Activated CD4-positive, alpha-beta memory T cell treated with anti-CD3 and anti-CD28 coated beads for 36 hours (primary cell): Measurements from ENCODE around the gene ADD3. TPM values are rescaled to one million over a fixed set of nuclear protein-coding genes. Genes with fewer than 3 reads are reported as not detected.

ENCODE experiments used
- CTCF ChIA-PET: fragments of 350-600 bp; sonication (Branson Sonifier 250); formaldehyde crosslinking; loops from one replicate; lab custom pipeline; 2021; ENCODE audit warnings: antibody characterized with exemption, inconsistent platforms; lab: Charles Lee
- POLR2A ChIA-PET: fragments of 350-600 bp; sonication (Branson Sonifier 250); formaldehyde crosslinking; loops from one replicate; lab custom pipeline; 2021; ENCODE audit warnings: antibody characterized with exemption; lab: Charles Lee
- DNase-seq: peaks from one replicate; pipeline ENCODE4 v3.0.0-alpha.2; 2020
- H3K27ac Mint-ChIP-seq: one replicate; pipeline ENCODE4 v1.8.0; 2021; ENCODE audit warnings: mixed read lengths
- H3K27me3 Mint-ChIP-seq: one replicate; pipeline ENCODE4 v1.8.0; 2021; ENCODE audit warnings: mixed read lengths
- H3K36me3 Mint-ChIP-seq: one replicate; pipeline ENCODE4 v1.8.0; 2021; ENCODE audit warnings: mixed read lengths
- H3K4me1 Mint-ChIP-seq: one replicate; pipeline ENCODE4 v1.8.0; 2021; ENCODE audit warnings: low read depth, mixed read lengths
- H3K4me3 Mint-ChIP-seq: one replicate; pipeline ENCODE4 v1.8.0; 2021; ENCODE audit warnings: mild to moderate bottlenecking, mixed read lengths
- H3K9me3 Mint-ChIP-seq: one replicate; pipeline ENCODE4 v1.8.0; 2021; ENCODE audit warnings: mixed read lengths
- intact Hi-C: fragments of 100-400 bp; cut with micrococcal nuclease; formaldehyde crosslinking; loops from one replicate; pipeline ENCODE4 v1.15.1; 2023
- total RNA-seq, 2 experiments: library from RNA; stranded (reverse); gene quantifications; one replicate each; pipeline ENCODE4 v1.2.3, GENCODE V29; 2021

Gene ADD3
- total RNA-seq, 2 experiments from 2014 or later = 92.3 to 93.3 TPM

- Mint-ChIP-seq H3K27ac (no peak overlapping the region), H3K36me3 (no peaks in the 10 kb centered on the region), H3K4me1 (peaks cover 33% of the 10 kb centered on the region), H3K27me3 (peaks cover 59% of the 10 kb centered on the region), H3K4me3 (no peak overlapping the region), H3K9me3 (no peaks in the 10 kb centered on the region)
- no peak for DNase-seq
- ChIA-PET CTCF (interaction anchor here (0.7 kb wide), 1 partner anchor 213 kb away, joined by 4 read pairs; no protein-coding TSS in a partner anchor), POLR2A (no interaction called here)
- intact Hi-C loops = no loop called here
Measured at GRCh38 chr10:110170142-110170971, 162.6 kb downstream of the ADD3 start.

- H3K27ac Mint-ChIP-seq = no peak overlapping the region
- POLR2A ChIA-PET = no interaction called here
- peaks cover 26% of the 10 kb centered on the region for H3K4me1 Mint-ChIP-seq
- intact Hi-C loops = no loop called here
- H3K27me3 Mint-ChIP-seq = peaks cover 53% of the 10 kb centered on the region
- no peaks in the 10 kb centered on the region for H3K9me3 Mint-ChIP-seq
- CTCF ChIA-PET = interaction anchor here (0.7 kb wide), 1 partner anchor 214 kb away, joined by 4 read pairs; no protein-coding TSS in a partner anchor
- H3K36me3 Mint-ChIP-seq = no peaks in the 10 kb centered on the region
- no peak for DNase-seq
- H3K4me3 Mint-ChIP-seq = no peak overlapping the region
Measured at GRCh38 chr10:110171032-110171431, 163.2 kb downstream of the ADD3 start.

DNA sequence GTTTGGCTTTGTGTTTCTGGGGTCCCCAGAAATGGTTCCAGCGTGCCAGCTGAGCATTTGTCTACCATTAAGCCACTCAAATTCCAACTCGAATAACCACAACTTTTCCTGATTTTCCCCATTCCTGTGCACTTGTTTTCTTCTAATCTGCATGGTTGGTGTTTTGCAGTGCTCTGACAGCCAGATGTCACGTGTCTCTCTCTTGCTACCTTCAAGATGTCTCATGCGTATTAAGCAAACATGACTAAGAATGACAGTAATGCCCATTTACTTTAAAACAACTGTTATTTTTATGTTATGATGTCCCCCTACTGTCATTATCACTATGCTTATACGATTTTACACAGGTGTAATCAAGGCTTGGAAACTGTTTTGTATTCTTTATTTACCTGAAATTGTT is 164.4 kb downstream of the ADD3 start:
- Mint-ChIP-seq H3K27ac (no peak overlapping the region), H3K36me3 (no peaks in the 10 kb centered on the region), H3K4me3 (no peak overlapping the region), H3K9me3 (no peaks in the 10 kb centered on the region), H3K27me3 (peaks cover 51% of the 10 kb centered on the region), H3K4me1 (peaks cover 24% of the 10 kb centered on the region)
- DNase-seq = no peak
- ChIA-PET CTCF (no interaction called here), POLR2A (no interaction called here)
- intact Hi-C loops = no loop called here

GRCh38 chr10:110174201-110174600 is 166.4 kb downstream of the ADD3 start:
- Mint-ChIP-seq H3K9me3 (no peaks in the 10 kb centered on the region), H3K36me3 (no peaks in the 10 kb centered on the region), H3K27me3 (peaks cover 44% of the 10 kb centered on the region), H3K27ac (no peak overlapping the region), H3K4me1 (peaks cover 10% of the 10 kb centered on the region), H3K4me3 (no peak overlapping the region)
- no peak for DNase-seq
- ChIA-PET POLR2A (no interaction called here), CTCF (interaction anchor here (0.7 to 3.5 kb wide), 2 partner anchors 36 to 628 kb away, joined by 4 to 10 read pairs; no protein-coding TSS in a partner anchor)
- intact Hi-C loops = no loop called here

DNA sequence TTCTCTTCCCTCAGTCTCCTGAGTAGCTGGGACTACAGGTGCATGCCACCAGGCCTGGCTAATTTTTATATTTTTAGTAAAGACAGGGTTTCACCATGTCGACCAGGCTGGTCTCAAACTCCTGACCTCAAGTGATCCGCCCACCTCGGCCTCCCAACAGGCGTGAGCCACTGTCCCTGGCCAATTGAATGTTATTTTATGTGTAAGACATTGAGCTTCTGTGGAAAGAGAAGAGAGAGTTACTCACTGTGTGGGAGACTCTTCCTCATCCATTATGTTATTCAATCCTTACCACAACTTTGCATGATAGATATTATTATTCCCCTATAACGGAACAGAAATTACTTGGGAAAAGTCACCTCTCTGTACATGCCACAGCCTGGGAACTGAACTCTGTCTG is 167.0 kb downstream of the ADD3 start:
- Mint-ChIP-seq H3K36me3 (no peaks in the 10 kb centered on the region), H3K27me3 (peaks cover 42% of the 10 kb centered on the region), H3K27ac (no peak overlapping the region), H3K4me1 (peaks cover 7% of the 10 kb centered on the region), H3K4me3 (no peak overlapping the region), H3K9me3 (no peaks in the 10 kb centered on the region)
- no peak for DNase-seq
- intact Hi-C loops = no loop called here
- CTCF ChIA-PET = interaction anchor here (3.5 kb wide), 1 partner anchor 37 kb away, joined by 10 read pairs; no protein-coding TSS in a partner anchor
- POLR2A ChIA-PET = no interaction called here

- Mint-ChIP-seq H3K27ac (no peak overlapping the region), H3K36me3 (no peaks in the 10 kb centered on the region), H3K4me3 (no peak overlapping the region), H3K27me3 (peaks cover 37% of the 10 kb centered on the region), H3K4me1 (peaks cover 6% of the 10 kb centered on the region), H3K9me3 (no peaks in the 10 kb centered on the region)
- ChIA-PET CTCF (interaction anchor here (0.5 to 3.5 kb wide), 2 partner anchors 37 to 214 kb away, joined by 3 to 10 read pairs; no protein-coding TSS in a partner anchor), POLR2A (no interaction called here)
- intact Hi-C loops = no loop called here
- DNase-seq = no peak
Measured at GRCh38 chr10:110175406-110175805, 167.6 kb downstream of the ADD3 start.

GRCh38 chr10:110176141-110177030 is 168.6 kb downstream of the ADD3 start:
- no peaks in the 10 kb centered on the region for H3K36me3 Mint-ChIP-seq
- no peak for DNase-seq
- CTCF ChIA-PET = interaction anchor here (0.6 to 3.5 kb wide), 2 partner anchors 38 kb away, joined by 3 to 10 read pairs; no protein-coding TSS in a partner anchor
- no peak overlapping the region for H3K27ac Mint-ChIP-seq
- H3K27me3 Mint-ChIP-seq = peaks cover 30% of the 10 kb centered on the region
- no peak overlapping the region for H3K4me3 Mint-ChIP-seq
- no peaks in the 10 kb centered on the region for H3K9me3 Mint-ChIP-seq
- POLR2A ChIA-PET = no interaction called here
- intact Hi-C loops = no loop called here
- peaks cover under 1% of the 10 kb centered on the region for H3K4me1 Mint-ChIP-seq

GRCh38 chr10:110179220-110179619 is 171.4 kb downstream of the ADD3 start:
- intact Hi-C loops = no loop called here
- H3K27ac Mint-ChIP-seq = no peak overlapping the region
- DNase-seq = no peak
- POLR2A ChIA-PET = no interaction called here
- no peaks in the 10 kb centered on the region for H3K4me1 Mint-ChIP-seq
- CTCF ChIA-PET = interaction anchor here (0.7 kb wide), 1 partner anchor 17 kb away, joined by 6 read pairs; no protein-coding TSS in a partner anchor
- H3K27me3 Mint-ChIP-seq = peaks cover 23% of the 10 kb centered on the region
- H3K4me3 Mint-ChIP-seq = no peak overlapping the region
- H3K9me3 Mint-ChIP-seq = no peaks in the 10 kb centered on the region
- H3K36me3 Mint-ChIP-seq = no peaks in the 10 kb centered on the region

DNA sequence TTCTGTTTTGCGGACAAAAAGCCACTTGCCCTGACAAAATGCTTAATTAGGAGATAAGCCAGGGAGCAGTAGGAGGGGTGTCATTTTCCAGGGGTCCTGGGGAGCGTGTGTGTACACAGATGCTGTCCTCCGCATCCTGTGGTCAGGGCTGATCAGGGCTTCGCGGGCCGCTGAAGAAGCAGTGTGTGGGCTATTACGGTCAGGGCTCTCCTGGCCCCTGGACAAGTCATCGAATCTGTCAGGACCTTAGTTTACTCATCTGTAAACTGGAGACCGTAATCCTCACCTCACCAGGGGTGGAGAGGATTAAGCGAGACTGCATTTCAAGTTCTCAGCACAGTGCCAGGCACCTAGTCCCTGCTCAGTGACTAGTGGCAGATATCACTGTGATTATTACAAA is 173.7 kb downstream of the ADD3 start:
- Mint-ChIP-seq H3K4me3 (no peak overlapping the region), H3K4me1 (no peaks in the 10 kb centered on the region), H3K9me3 (no peaks in the 10 kb centered on the region), H3K27me3 (peaks cover 17% of the 10 kb centered on the region), H3K36me3 (no peaks in the 10 kb centered on the region), H3K27ac (no peak overlapping the region)
- ChIA-PET CTCF (no interaction called here), POLR2A (no interaction called here)
- DNase-seq = no peak
- intact Hi-C loops = no loop called here

GRCh38 chr10:110181911-110182310 is 174.1 kb downstream of the ADD3 start:
- CTCF ChIA-PET = no interaction called here

GRCh38 chr10:110184398-110184797 is 176.6 kb downstream of the ADD3 start:
- CTCF ChIA-PET = no interaction called here
- Mint-ChIP-seq H3K27me3 (peaks cover 6% of the 10 kb centered on the region), H3K27ac (no peak overlapping the region)

More at GRCh38 chr10:110181911-110182310, 174.1 kb downstream of the ADD3 start:
- Mint-ChIP-seq H3K36me3 (no peaks in the 10 kb centered on the region), H3K27me3 (peaks cover 17% of the 10 kb centered on the region), H3K27ac (no peak overlapping the region), H3K9me3 (no peaks in the 10 kb centered on the region), H3K4me3 (no peak overlapping the region), H3K4me1 (no peaks in the 10 kb centered on the region)
- intact Hi-C loops = no loop called here
- POLR2A ChIA-PET = no interaction called here
- DNase-seq = no peak

More at GRCh38 chr10:110184398-110184797, 176.6 kb downstream of the ADD3 start:
- Mint-ChIP-seq H3K4me1 (no peaks in the 10 kb centered on the region), H3K4me3 (no peak overlapping the region), H3K36me3 (no peaks in the 10 kb centered on the region), H3K9me3 (no peaks in the 10 kb centered on the region)
- DNase-seq = no peak
- POLR2A ChIA-PET = no interaction called here
- intact Hi-C loops = no loop called here
